Panc1 (cell line): Measurements from ENCODE around the gene ADAMTS2. TPM values are rescaled to one million over a fixed set of nuclear protein-coding genes. Genes with fewer than 3 reads are reported as not detected.

ENCODE experiments used
- ATAC-seq: fragments of 200-7000 bp; cut with Tn5 transposase; 2 replicates; pipeline ENCODE4 v1.9.1; 2020; ENCODE audit warnings: mild to moderate bottlenecking, moderate library complexity
- BruUV-seq: library from RNA; stranded (reverse); fragments of 400-500 nt; replicated peaks from 2 replicates; lab custom pipeline; 2021; lab: Mats Ljungman, UMichigan
- CTCF ChIA-PET: fragments of 300-600 bp; sonication (Branson Sonifier 250); formaldehyde crosslinking; loops from one replicate; lab custom pipeline; 2022; ENCODE audit warnings: antibody characterized with exemption; lab: Charles Lee
- POLR2A ChIA-PET: fragments of 300-600 bp; sonication (Branson Sonifier 250); formaldehyde crosslinking; loops from one replicate; lab custom pipeline; 2022; ENCODE audit warnings: antibody characterized with exemption; lab: Charles Lee
- DNase-seq: peaks from one replicate; pipeline ENCODE4 v3.0.0-alpha.2; 2010; ENCODE audit warnings: low read depth, low spot score
- H3K27ac ChIP-seq: 2 replicates; pipeline ENCODE4 v1.5.1; 2011; ENCODE audit warnings: mild to moderate bottlenecking, low read length, inconsistent platforms
- H3K27me3 ChIP-seq: fragments of 200-500 bp; sonication (Bioruptor generic); 2 replicates; pipeline ENCODE4 v1.6.0; 2014; ENCODE audit warnings: low read length, inconsistent platforms; ENCODE audit not compliant: control insufficient read depth, insufficient read depth
- H3K36me3 ChIP-seq: fragments of 200-500 bp; sonication (Bioruptor generic); 2 replicates; pipeline ENCODE4 v1.5.1; 2014; ENCODE audit warnings: inconsistent platforms, mild to moderate bottlenecking, low read length, moderate library complexity; ENCODE audit not compliant: control insufficient read depth, insufficient read depth
- H3K4me1 ChIP-seq: 2 replicates; pipeline ENCODE4 v1.5.1; 2011; ENCODE audit warnings: inconsistent platforms, mild to moderate bottlenecking, low read length, moderate library complexity; ENCODE audit not compliant: control insufficient read depth, insufficient read depth
- H3K4me3 ChIP-seq, 2 experiments: 2 replicates each; pipeline ENCODE4 v1.5.1; 2011 to 2012; ENCODE audit warnings: low read depth in 2 of 2, low read length in 2 of 2, mild to moderate bottlenecking in 2 of 2, inconsistent platforms in 1 of 2, moderate library complexity in 1 of 2
- H3K9me3 ChIP-seq: fragments of 200-500 bp; sonication (Bioruptor generic); 2 replicates; pipeline ENCODE4 v1.5.1; 2014; ENCODE audit warnings: low read depth, mild to moderate bottlenecking, inconsistent platforms, low read length, moderate library complexity; ENCODE audit not compliant: control insufficient read depth, insufficient read depth
- CTCF ChIP-seq: fragments of 450-650 bp; IDR thresholded peaks from 2 replicates; pipeline ENCODE4 v1.5.1; 2017; ENCODE audit warnings: mild to moderate bottlenecking
- POLR2AphosphoS5 ChIP-seq: IDR thresholded peaks from 2 replicates; pipeline ENCODE4 v1.6.1; 2012; ENCODE audit warnings: mild to moderate bottlenecking, low read depth, low read length, moderate library complexity
- REST ChIP-seq, 2 experiments: IDR thresholded peaks; 2 replicates each; pipeline ENCODE4 v1.6.1; 2011 to 2012; ENCODE audit warnings: low read depth in 2 of 2, control low read depth in 1 of 2, low read length in 1 of 2, mild to moderate bottlenecking in 1 of 2, moderate library complexity in 1 of 2; ENCODE audit not compliant: insufficient read depth in 1 of 2
- SIN3A ChIP-seq: IDR thresholded peaks from 2 replicates; pipeline ENCODE4 v1.6.1; 2012; ENCODE audit warnings: low read depth, mild to moderate bottlenecking, low read length, moderate library complexity, borderline replicate concordance; ENCODE audit not compliant: insufficient read depth
- TCF7L2 ChIP-seq: IDR thresholded peaks from 2 replicates; pipeline ENCODE4 v1.6.1; 2011; ENCODE audit warnings: mild to moderate bottlenecking, low read depth, low read length, inconsistent platforms
- in situ Hi-C: cut with HindIII; loops from 2 replicates; pipeline ENCODE4 v1.10.0; 2016; ENCODE audit warnings: low sequenced_read_pairs, low pct_unique_long_range_greater_than_20kb
- intact Hi-C: fragments of 100-400 bp; cut with micrococcal nuclease; formaldehyde crosslinking; loops from one replicate; pipeline ENCODE4 v1.10.0; 2022; ENCODE audit not compliant: unreplicated experiment
- total RNA-seq: library from RNA; stranded (reverse); gene quantifications from one replicate; pipeline ENCODE4 v1.2.1, GENCODE V29; 2021; ENCODE audit not compliant: unreplicated experiment

Gene ADAMTS2
- total RNA-seq, 1 experiment from 2014 or later = 0.13 TPM

- ChIA-PET POLR2A (no interaction called here), CTCF (no interaction called here)
- in situ Hi-C loops (no loop called here), intact Hi-C loops (no loop called here)
- Histone ChIP-seq H3K27me3 (no peaks in the 10 kb centered on the region), H3K4me1 (no peaks in the 10 kb centered on the region), H3K36me3 (no peaks in the 10 kb centered on the region), H3K9me3 (no peaks in the 10 kb centered on the region), H3K4me3 (no peak overlapping the region), H3K27ac (no peak overlapping the region)
- DNase-seq (no peak), ATAC-seq (no peak)
- no peak for TF ChIP-seq POLR2AphosphoS5
- BruUV-seq = no TSS peak
Observed at GRCh38 chr5:179152144-179152895, 192.9 kb downstream of the ADAMTS2 start.

- TF ChIP-seq POLR2AphosphoS5 = no peak
- no peaks in the 10 kb centered on the region for H3K27me3 ChIP-seq
- H3K9me3 ChIP-seq = no peaks in the 10 kb centered on the region
- ATAC-seq (no peak), DNase-seq (no peak)
- CTCF ChIA-PET = no interaction called here
- no peak overlapping the region for H3K4me3 ChIP-seq
- no peaks in the 10 kb centered on the region for H3K36me3 ChIP-seq
- BruUV-seq = no TSS peak
- intact Hi-C loops = no loop called here
- in situ Hi-C loops = no loop called here
- H3K4me1 ChIP-seq = no peaks in the 10 kb centered on the region
- POLR2A ChIA-PET = no interaction called here
- H3K27ac ChIP-seq = no peak overlapping the region
Observed at GRCh38 chr5:179151286-179152118, 193.8 kb downstream of the ADAMTS2 start.

GRCh38 chr5:179150011-179150410 lies 195.2 kb downstream of the ADAMTS2 start:
- TF ChIP-seq POLR2AphosphoS5 (no peak), CTCF (no peak), SIN3A (no peak), REST (IDR thresholded peaks at IDR 0.05; ENCODE audit: insufficient read depth in 1 of 2, low read depth in 2 of 2, low read length in 1 of 2) (no peak), TCF7L2 (no peak)
- no peaks in the 10 kb centered on the region for H3K36me3 ChIP-seq
- H3K27me3 ChIP-seq = no peaks in the 10 kb centered on the region
- ChIA-PET POLR2A (no interaction called here), CTCF (no interaction called here)
- BruUV-seq = no TSS peak
- no peak overlapping the region for H3K4me3 ChIP-seq
- intact Hi-C loops (no loop called here), in situ Hi-C loops (no loop called here)
- DNase-seq = no peak
- H3K27ac ChIP-seq = no peak overlapping the region
- no peak for ATAC-seq
- H3K4me1 ChIP-seq = no peaks in the 10 kb centered on the region
- H3K9me3 ChIP-seq = no peaks in the 10 kb centered on the region
